Uterus (tissue), 2 donors: ENCODE data around the gene SEC14L6.

Source experiments
- POLR2A ChIP-seq, 2 donors: fragments of 450-650 bp; IDR thresholded peaks; one replicate each; pipeline ENCODE4 v1.6.1; 2016; ENCODE audit warnings: antibody characterized with exemption in 2 of 2, mild to moderate bottlenecking in 1 of 2, moderate library complexity in 1 of 2
- TF ChIP-seq, protein P1 (sequence below), 4 experiments: fragments of 200-600 bp in 2 of 4; fragments of 450-650 bp in 2 of 4; sonication (generic) in 2 of 4; IDR thresholded peaks; one replicate each; pipeline ENCODE4 v1.5.1; 2016 to 2019; ENCODE audit warnings: antibody characterized with exemption in 4 of 4, mild to moderate bottlenecking in 2 of 4, moderate library complexity in 1 of 4

DNA sequence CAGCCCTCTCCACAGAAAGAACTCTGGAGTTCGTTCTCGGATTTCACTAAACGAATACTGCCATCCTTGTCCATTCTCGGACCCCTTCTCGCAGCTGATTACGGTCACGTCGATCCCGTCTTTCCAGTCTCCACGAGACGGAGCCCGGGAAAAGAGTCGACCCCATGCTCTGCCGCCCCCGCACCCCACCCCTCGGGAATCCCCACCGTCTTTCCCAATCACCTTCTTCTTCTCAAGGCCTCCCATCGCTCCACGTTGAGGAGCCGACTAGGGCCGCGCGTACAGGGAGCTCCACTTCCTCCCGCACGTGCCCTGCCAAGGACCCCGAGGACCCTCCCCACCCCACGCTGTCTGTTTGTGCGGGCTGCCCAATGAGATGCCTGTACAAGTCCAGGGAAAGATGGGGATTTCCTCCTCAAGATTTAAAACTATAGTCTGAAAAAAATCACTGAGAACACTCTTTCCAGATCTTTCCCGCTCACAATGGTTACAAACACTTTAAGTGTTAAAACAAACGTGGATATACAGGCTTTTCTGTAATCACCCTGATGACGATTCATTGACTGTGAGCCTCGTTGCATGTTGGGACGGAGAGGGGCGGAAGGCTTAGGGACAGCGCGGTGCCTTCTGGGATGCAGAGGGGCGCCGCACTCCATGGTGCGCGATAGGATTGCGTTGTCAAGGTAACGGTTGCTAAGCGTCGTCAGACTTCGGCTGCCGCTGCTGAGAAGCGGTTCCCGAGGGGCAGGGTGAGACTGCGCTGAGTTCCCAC is 45.2 kb upstream of the SEC14L6 start, which contains the start of gene PES1:
- TF ChIP-seq POLR2A (IDR thresholded peaks at IDR 0.05), result peak in 1 of 2 donors; percentile 28
- TF ChIP-seq, protein P1, sequence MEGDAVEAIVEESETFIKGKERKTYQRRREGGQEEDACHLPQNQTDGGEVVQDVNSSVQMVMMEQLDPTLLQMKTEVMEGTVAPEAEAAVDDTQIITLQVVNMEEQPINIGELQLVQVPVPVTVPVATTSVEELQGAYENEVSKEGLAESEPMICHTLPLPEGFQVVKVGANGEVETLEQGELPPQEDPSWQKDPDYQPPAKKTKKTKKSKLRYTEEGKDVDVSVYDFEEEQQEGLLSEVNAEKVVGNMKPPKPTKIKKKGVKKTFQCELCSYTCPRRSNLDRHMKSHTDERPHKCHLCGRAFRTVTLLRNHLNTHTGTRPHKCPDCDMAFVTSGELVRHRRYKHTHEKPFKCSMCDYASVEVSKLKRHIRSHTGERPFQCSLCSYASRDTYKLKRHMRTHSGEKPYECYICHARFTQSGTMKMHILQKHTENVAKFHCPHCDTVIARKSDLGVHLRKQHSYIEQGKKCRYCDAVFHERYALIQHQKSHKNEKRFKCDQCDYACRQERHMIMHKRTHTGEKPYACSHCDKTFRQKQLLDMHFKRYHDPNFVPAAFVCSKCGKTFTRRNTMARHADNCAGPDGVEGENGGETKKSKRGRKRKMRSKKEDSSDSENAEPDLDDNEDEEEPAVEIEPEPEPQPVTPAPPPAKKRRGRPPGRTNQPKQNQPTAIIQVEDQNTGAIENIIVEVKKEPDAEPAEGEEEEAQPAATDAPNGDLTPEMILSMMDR (IDR thresholded peaks at IDR 0.05), result peak in 1 of 4 experiments; percentile 19
